Epithelial cell of proximal tubule (primary cell): ENCODE measurements around the gene WDR81. TPM values are rescaled to one million over a fixed set of nuclear protein-coding genes. Genes with fewer than 3 reads are reported as not detected.

Experiments
- DNase-seq: peaks from one replicate; pipeline ENCODE4 v3.0.0-alpha.2; 2011; ENCODE audit warnings: low read depth
- H3K4me3 ChIP-seq: 2 replicates; pipeline ENCODE4 v1.5.1; 2011; ENCODE audit warnings: low read depth, mild to moderate bottlenecking, low read length
- total RNA-seq: library from RNA; depleted of rRNA; stranded (reverse); fragments of >200 nt; gene quantifications from 2 replicates; pipeline ENCODE4 v1.2.3, GENCODE V29; 2015
- TF ChIP-seq, protein P1 (sequence below): conservative IDR thresholded peaks from 2 replicates; pipeline ENCODE4 v1.5.1; 2012; ENCODE audit warnings: low read depth, mild to moderate bottlenecking, low read length

WDR81 gene
- total RNA-seq, 1 donor from 2014 or later, result 20.9 TPM

DNA sequence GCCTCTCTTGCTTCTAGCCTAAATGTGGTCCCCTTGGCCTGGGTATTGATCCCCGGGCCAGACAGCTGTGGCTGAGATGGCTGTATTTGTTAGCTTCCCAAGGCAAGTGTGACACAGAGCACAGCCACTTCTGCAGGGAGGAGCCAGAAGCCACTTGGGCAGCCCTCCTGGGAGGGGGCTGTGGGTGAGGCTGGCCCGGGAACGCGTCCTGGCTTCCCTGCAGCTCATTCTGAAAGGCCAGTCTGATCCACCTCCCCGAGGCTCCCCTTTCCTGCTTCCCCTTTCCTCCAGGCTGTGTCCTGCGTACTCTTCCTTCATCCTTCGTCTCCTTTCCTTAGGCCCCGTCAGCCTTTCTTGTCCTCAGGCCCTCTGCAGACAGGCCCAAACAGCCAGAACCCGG, 26.1 kb downstream of the WDR81 start:
- DNase-seq, result no peak
- TF ChIP-seq, protein P1, sequence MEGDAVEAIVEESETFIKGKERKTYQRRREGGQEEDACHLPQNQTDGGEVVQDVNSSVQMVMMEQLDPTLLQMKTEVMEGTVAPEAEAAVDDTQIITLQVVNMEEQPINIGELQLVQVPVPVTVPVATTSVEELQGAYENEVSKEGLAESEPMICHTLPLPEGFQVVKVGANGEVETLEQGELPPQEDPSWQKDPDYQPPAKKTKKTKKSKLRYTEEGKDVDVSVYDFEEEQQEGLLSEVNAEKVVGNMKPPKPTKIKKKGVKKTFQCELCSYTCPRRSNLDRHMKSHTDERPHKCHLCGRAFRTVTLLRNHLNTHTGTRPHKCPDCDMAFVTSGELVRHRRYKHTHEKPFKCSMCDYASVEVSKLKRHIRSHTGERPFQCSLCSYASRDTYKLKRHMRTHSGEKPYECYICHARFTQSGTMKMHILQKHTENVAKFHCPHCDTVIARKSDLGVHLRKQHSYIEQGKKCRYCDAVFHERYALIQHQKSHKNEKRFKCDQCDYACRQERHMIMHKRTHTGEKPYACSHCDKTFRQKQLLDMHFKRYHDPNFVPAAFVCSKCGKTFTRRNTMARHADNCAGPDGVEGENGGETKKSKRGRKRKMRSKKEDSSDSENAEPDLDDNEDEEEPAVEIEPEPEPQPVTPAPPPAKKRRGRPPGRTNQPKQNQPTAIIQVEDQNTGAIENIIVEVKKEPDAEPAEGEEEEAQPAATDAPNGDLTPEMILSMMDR, result no peak
- no peak overlapping the region for H3K4me3 ChIP-seq

DNA sequence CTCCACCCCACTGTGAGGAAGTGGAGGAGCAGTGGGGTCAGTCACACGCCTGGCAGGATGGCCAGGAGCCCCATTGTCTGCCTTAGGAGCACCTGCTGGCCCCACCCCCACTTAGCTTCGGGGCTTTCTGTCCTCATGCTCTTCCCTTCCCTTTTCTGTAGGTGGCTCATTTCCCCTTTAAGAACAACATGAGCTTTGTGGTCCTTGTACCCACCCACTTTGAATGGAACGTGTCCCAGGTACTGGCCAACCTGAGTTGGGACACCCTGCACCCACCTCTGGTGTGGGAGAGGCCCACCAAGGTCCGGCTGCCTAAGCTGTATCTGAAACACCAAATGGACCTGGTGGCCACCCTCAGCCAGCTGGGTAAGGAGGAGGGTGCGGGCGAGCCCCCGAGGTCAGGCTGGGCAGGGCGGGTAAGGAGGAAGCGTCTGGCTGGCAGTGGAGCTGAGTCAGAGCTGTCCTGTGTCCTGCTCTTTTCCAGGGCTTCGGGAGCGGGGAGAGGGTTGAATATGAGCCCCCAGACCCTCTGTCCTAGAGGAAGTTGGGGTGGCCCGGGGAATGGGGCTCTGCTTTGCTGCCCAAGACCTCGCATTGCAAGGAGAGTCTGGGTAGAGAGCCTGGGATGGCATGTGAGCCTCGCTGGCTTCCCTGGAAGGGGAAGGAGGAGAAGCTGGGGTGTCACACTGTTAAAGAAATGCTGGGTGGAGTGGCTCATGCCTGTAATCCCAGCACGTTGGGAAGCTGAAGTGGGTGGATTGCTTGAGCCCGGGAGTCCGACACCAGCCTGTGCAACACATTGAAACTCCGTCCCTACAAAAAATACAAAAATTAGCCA, 28.1 kb downstream of the WDR81 start:
- no peak for DNase-seq
- H3K4me3 ChIP-seq, result peak overlapping the region; percentile 22

DNA sequence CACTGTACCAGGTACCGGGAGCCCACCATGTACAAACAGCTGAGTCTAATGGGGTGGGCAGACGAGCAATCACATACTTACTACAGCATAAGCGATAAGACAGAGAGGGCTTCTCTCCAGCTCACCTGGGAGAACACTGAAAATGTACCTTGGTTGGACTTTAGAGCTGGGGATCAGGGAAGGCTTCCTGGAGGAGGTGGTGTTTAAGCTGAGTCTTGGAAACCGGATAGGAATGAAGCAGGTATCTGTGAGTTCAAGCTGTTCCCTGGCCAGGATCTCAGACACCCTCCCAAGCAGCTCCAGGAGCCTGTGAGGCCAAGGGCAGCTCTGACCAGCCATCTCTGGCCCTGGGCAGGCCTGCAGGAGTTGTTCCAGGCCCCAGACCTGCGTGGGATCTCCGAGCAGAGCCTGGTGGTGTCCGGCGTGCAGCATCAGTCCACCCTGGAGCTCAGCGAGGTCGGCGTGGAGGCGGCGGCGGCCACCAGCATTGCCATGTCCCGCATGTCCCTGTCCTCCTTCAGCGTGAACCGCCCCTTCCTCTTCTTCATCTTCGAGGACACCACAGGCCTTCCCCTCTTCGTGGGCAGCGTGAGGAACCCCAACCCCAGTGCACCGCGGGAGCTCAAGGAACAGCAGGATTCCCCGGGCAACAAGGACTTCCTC, 29.4 kb downstream of the WDR81 start:
- no peak overlapping the region for H3K4me3 ChIP-seq
- TF ChIP-seq, protein P1, result no peak
- DNase-seq, result no peak

More for the DNA sequence above, 28.1 kb downstream of the WDR81 start:
- TF ChIP-seq, protein P1, result no peak

DNA sequence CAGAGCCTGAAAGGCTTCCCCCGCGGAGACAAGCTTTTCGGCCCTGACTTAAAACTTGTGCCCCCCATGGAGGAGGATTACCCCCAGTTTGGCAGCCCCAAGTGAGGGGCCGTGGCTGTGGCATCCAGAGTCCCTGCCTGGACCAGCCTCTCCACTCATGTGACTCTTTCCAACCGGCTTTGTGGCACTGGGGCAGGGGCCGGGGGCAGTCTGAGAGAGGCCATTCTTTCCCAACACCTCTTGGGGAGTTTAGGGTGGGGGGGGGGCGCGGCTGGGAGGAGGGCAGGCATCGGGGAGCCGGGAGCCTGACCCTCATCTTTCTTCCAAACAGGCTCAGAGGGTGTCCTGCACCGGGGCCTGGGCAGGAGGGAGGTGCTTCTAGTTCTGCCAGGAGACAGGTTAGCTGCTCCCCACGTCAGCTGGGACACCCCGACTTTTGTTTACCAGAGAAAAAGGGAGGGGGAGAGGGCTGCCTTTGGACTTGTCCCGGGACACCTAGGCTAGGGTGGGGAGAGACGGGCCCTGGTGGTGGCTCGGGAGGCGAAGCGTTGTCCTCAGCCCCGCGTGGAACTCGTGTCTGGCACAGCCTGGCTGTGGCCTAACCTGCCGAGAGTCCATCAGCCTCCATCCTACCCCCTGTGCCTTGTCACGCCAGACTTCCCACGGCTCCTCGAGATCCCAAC, 30.1 kb downstream of the WDR81 start:
- H3K4me3 ChIP-seq, result no peak overlapping the region
- no peak for DNase-seq
- TF ChIP-seq, protein P1, result no peak

DNA sequence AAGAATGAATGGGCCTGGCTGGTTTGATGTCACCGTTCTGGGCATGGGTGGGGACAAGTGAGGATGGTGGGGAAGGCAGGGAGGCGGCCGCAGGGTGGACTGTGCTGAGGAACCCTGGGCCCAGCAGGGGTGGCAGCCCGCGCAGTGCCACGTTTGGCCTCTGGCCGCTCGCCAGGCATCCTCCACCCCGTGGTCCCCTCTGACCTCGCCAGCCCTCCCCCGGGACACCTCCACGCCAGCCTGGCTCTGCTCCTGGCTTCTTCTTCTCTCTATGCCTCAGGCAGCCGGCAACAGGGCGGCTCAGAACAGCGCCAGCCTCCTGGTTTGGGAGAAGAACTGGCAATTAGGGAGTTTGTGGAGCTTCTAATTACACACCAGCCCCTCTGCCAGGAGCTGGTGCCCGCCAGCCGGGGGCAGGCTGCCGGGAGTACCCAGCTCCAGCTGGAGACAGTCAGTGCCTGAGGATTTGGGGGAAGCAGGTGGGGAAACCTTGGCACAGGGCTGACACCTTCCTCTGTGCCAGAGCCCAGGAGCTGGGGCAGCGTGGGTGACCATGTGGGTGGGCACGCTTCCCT, 30.8 kb downstream of the WDR81 start:
- no peak for DNase-seq
- H3K4me3 ChIP-seq, result no peak overlapping the region
- TF ChIP-seq, protein P1, result no peak

DNA sequence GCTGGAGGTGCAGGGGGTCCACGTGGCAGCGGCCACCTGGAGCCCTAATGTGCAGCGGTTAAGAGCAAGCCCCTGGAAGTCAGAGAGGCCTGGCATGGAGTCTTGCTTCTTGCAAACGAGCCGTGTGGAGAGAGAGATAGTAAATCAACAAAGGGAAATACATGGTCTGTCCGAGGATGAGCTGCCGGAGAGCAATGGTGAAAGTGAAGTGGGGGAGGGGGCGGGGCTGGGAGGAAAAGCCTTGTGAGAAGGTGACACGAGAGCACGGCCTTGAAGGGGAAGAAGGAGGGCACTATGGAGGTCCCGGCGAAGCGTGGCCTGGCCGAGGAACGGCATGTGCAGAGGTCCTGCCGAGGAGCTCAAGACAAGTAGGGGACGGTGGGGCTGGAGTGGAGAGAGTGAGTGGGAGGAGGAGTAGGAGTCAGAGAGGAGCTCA, 31.3 kb downstream of the WDR81 start:
- H3K4me3 ChIP-seq, result no peak overlapping the region
- TF ChIP-seq, protein P1, result no peak
- no peak for DNase-seq
